Omental fat pad (tissue), 4 donors: Measurements from ENCODE around the gene ERFL. TPM values are rescaled to one million over a fixed set of nuclear protein-coding genes. Genes with fewer than 3 reads are reported as not detected.

Experiments
- ATAC-seq: fragments of 150-250 bp; one replicate; pipeline ENCODE4 v1.9.1; 2016; ENCODE audit warnings: mild to moderate bottlenecking, moderate library complexity; ENCODE audit not compliant: low FRiP score
- DNase-seq: peaks from one replicate; pipeline ENCODE4 v3.0.0-alpha.2; 2019; ENCODE audit warnings: low spot score
- CTCF ChIP-seq, 3 donors: fragments of 450-650 bp; IDR thresholded peaks; one replicate each; pipeline ENCODE4 v1.5.1; 2016 to 2017; ENCODE audit warnings: antibody characterized with exemption in 3 of 3, mild to moderate bottlenecking in 3 of 3, moderate library complexity in 2 of 3
- total RNA-seq, 4 donors: library from RNA; depleted of rRNA; stranded (reverse); fragments of >200 nt; gene quantifications; one replicate each; pipeline ENCODE4 v1.1.0, GENCODE V29; 2016

ERFL gene
- total RNA-seq, 4 donors from 2014 or later, result 0.25 TPM; not detected in 3

GRCh38 chr19:41936961-41937360 lies 8.7 kb upstream of the ERFL start:
- no peak for ATAC-seq
- no peak for TF ChIP-seq CTCF (IDR thresholded peaks at IDR 0.05)

GRCh38 chr19:41936416-41936850 lies 8.2 kb upstream of the ERFL start:
- no peak for TF ChIP-seq CTCF (IDR thresholded peaks at IDR 0.05)
- DNase-seq (no peak), ATAC-seq (no peak)

More at GRCh38 chr19:41936961-41937360, 8.7 kb upstream of the ERFL start:
- DNase-seq, result no peak

- TF ChIP-seq CTCF (IDR thresholded peaks at IDR 0.05), result no peak
- DNase-seq (no peak), ATAC-seq (no peak)
Observed at GRCh38 chr19:41935760-41936415, 7.6 kb upstream of the ERFL start.

- ATAC-seq (no peak), DNase-seq (peak; percentile 64)
- peak in 1 of 3 donors; percentile 26 for TF ChIP-seq CTCF (IDR thresholded peaks at IDR 0.05)
Observed at GRCh38 chr19:41934849-41935374, 6.7 kb upstream of the ERFL start.

GRCh38 chr19:41933693-41934426 lies 5.6 kb upstream of the ERFL start:
- DNase-seq (no peak), ATAC-seq (no peak)
- TF ChIP-seq CTCF (IDR thresholded peaks at IDR 0.05), result no peak

- ATAC-seq (no peak), DNase-seq (no peak)
- no peak for TF ChIP-seq CTCF (IDR thresholded peaks at IDR 0.05)
Observed at GRCh38 chr19:41932720-41933332, 4.6 kb upstream of the ERFL start.
